Activated CD4-positive, alpha-beta T cell treated with anti-CD3 and anti-CD28 coated beads, Interleukin-2, amount 50 U/mL, for 16 hours (primary cell): ENCODE results near the gene APCDD1L.

Source experiments
- DNase-seq: peaks from one replicate; pipeline ENCODE4 v3.0.0-alpha.2; 2020

The APCDD1L gene

GRCh38 chr20:58463256-58463655, 51.9 kb downstream of the APCDD1L start:
- no peak for DNase-seq

GRCh38 chr20:58461899-58462298, 53.3 kb downstream of the APCDD1L start:
- DNase-seq = no peak

DNA sequence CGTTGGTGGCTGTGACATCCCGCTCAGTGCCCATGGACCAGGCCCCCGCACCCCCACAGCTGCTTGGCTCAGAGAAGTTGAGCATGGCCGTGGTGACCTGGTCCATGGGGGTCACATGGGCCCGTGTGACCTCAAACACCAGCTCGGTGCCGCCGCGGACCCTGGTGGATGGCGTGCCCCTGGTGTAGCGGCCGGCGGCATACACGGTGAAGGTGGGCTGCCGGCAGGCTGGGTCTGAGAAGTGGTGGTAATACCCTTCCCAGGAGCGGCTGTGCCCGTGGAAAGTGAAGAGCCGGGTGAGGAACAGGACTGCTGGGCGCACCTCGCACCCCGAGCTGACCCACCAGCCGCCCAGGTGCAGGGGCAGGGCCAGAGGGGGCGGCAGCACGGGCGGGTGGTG, 54.1 kb downstream of the APCDD1L start:
- DNase-seq = no peak

- no peak for DNase-seq
Measured at GRCh38 chr20:58459058-58459750, 56.0 kb downstream of the APCDD1L start.

DNA sequence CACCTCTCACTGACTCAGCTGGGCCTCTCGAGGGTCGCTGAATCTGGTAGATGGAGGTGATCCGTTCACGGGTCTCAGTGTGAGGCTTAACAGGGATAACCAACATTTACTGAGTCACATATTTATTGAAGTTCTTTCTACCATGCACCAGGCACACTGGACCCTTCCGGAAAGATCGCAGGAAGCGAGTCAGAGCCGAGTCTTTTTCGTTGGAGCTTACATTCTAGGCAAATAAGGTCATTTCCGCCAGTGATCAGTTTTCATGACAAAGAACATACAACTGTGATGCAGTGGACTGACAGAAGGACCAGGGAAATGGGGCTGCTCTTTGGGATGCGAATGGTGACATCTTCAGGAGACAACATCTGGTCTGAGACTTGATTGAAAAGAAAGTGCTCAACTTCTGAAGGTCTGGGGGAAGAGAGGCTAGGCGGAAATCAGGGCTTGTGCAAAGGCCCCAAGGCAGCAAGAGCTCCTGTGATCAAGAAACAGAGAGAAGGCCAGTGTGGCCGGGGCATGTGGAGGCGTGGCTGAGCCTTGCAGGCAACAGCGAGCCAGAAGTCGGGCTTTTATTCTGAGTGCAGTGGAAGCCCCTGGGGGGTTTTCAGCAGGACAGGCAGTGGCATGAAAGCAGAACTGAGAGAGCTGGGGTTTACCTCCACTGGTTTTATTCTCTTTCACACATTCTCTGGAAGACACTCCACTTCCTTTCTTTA, 56.7 kb downstream of the APCDD1L start:
- no peak for DNase-seq

DNA sequence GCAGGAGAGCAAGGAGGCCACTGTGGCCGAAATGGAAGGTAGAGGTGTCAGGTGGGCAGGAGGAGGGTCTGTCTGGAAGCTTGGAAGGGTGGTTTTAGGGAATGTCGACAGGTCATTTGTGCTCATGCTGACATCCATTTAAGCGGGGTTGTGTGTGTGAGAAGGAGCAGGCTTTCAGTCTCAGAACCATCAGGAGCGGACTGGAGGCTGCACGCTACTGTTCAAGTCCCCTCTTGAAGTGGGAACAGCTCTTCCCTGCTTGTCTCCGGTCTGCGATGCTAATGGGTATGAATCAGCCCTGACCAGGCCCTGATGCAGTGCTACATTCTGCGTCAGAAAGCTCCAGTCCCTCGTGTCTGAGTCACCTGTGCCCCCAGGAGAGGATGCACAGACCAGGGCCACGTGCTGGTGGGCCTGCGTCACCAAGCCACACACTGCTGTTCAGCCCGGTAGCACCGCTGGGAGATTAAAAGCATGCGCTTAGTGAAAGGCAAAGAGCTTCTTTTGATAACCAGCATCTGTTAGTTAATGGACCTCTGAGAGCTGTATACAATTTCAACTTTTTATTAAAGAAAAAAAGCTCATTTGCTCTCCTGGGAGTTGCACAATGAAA, 58.0 kb downstream of the APCDD1L start:
- no peak for DNase-seq

- no peak for DNase-seq
Measured at GRCh38 chr20:58454460-58454859, 60.7 kb downstream of the APCDD1L start.

DNA sequence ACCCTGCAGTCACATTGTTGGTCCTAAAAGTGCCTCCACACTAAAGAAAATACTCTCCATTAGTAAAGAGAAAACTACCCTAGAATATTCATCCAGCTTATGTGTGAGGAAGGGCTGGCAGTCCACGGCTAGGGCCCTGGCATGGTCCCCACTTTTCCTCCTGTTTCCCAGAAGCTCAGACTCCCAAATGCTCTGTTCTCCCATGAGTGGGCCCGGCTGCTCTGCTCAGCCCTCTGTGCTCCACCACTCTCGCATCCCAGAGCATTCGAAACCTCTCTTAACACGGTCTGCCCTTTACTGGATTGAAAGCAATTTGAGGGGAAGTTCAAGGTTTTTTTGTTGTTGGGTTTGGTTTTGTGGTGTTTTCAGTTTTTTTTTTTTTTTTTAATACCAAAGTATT, 61.8 kb downstream of the APCDD1L start:
- DNase-seq = no peak

GRCh38 chr20:58452667-58453255, 62.4 kb downstream of the APCDD1L start:
- no peak for DNase-seq

- no peak for DNase-seq
Measured at GRCh38 chr20:58450254-58450653, 64.9 kb downstream of the APCDD1L start.

DNA sequence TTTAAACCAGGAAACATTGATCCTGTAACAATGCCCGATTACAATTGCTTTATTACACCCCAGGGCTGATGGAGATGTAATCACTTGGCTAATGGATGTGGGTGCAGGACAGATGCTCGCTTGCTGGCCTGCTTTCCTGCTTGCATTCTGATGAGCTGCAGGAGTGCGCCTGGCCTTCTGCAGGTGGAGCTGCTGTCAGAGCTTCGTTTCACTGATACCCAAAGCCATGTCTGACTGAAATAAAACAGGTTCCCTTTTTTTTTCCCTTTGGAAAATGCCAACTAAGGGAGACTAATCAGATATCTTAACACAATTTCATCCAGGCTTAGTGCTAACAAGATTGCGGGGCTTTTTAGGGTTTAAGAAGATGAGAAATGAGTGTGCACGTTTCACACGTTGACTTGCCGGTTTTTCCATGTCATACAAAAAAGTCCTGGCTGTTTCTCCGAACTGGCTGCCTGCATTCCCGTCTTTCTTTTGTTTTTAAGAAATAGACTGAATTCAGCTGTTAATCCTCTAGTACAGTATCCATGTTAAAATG, 65.4 kb downstream of the APCDD1L start:
- DNase-seq = no peak

GRCh38 chr20:58448958-58449357, 66.2 kb downstream of the APCDD1L start:
- DNase-seq = no peak

DNA sequence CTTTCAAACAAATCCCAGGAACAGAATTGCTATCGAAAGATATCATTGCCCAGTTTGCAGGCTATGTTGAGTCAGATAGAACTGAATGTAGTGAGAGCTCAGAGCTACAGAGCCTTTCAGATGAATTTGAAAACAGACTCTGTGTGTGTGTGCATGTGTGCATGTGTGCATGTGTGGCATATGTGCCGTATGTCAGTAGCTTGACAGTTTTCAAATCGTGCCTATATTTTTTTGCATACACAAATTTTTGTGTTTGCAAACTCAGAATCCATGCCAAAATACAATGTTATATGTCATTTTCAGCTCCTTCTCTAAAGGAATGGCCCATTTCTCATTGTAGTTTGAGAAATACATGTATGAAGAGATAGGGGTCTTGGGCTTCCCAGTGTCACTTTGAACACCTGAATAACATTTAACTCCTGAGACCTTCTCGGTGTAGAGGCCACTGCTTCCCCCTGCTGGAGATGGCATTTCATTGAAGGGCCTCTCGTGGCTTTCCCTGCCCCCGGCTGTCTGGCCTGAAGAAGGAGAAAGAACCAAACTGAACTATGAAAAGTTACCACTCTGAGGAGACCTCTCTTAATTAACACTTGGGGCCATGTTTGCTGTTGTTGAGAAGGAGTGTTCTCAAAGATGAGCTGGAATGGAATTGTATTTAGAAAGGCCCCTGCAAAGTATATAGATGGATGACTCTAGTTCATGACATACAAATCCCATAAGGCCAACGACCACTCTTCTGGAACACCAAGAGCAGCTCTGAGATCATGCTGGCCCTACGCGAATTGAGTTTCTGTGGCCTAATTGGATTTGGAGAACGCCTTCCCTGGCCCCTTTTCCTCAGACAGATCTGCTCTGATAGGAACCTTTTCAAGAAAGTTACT, 67.4 kb downstream of the APCDD1L start:
- DNase-seq = peak; percentile 45

- DNase-seq = no peak
Measured at GRCh38 chr20:58446960-58447265, 68.3 kb downstream of the APCDD1L start.

DNA sequence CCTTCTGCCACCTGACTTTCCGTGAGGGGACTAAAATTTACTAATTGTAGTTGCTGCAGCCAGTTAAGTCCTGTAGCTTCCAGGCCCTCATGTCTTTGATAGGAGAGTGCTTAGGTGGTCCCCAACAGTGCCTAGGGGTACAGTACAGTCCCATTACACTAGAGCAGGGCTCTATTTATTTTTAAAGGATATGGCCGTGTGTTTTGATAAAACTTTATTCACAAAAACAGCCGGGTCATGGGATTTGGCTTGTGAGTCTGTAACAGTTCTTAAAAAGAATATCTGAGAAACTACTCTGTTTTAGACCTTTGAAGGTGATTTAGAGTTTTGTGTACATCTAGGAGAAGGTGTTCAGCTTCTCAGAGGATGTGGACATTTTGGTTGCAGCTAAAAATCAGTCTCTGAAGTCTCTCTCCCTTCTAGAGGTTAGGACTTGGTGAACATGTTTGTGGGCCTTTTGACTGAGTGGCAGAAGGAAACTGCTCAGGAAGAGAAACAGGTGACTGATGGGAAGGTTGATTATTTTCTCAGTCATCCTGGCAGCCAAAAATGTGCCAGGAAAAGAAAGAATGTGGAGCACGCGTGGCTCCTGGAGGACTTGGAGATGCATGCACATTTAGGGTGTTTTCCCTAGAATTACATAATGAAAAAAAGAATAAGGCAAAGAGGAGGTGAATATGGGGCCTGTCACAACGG, 68.8 kb downstream of the APCDD1L start:
- DNase-seq = no peak

- no peak for DNase-seq
Measured at GRCh38 chr20:58444746-58445255, 70.4 kb downstream of the APCDD1L start.

GRCh38 chr20:58441723-58442122, 73.5 kb downstream of the APCDD1L start:
- no peak for DNase-seq

GRCh38 chr20:58440021-58440767, 75.0 kb downstream of the APCDD1L start:
- DNase-seq = no peak

DNA sequence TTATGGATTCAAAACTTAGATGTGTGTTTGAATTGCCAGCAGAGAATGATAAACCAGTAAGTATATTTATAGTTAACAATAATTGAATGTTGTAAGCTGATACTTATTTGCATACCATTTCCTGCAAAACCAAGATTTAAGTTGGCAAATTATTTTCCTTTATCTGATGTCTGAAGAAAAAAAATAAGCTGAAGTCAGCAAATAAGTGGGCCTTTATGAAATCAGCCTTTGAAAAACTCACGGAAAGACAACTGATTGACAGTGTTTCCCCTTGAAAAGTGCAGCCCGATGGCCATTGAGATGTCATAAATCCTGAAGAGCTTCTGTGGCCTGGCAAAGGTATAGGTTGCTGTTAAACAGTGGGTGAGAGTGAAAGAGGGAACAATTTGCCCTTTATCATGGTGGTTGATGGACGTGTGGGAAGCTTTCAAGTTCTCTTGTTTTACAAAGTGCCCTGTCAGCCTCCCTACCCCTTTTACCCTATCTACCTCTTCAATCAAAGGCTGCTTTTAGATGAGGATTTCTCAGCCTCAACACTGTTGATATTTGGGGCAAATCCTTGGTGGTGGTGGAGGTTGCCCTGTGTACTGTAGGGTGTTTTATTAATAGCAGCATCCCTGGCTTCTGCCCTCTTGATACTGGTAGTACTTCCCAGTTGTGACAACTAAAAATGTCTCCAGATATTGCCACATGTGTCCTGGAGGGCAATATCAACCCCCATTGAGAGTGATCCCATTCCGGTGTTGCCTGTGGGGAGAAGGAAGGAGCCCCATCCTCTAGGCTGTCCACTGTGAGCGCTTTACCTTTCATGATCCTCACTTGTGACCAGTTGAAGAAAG, 76.0 kb downstream of the APCDD1L start:
- DNase-seq = no peak
